ENCODE results near the gene CAPNS2.

The CAPNS2 gene

DNA sequence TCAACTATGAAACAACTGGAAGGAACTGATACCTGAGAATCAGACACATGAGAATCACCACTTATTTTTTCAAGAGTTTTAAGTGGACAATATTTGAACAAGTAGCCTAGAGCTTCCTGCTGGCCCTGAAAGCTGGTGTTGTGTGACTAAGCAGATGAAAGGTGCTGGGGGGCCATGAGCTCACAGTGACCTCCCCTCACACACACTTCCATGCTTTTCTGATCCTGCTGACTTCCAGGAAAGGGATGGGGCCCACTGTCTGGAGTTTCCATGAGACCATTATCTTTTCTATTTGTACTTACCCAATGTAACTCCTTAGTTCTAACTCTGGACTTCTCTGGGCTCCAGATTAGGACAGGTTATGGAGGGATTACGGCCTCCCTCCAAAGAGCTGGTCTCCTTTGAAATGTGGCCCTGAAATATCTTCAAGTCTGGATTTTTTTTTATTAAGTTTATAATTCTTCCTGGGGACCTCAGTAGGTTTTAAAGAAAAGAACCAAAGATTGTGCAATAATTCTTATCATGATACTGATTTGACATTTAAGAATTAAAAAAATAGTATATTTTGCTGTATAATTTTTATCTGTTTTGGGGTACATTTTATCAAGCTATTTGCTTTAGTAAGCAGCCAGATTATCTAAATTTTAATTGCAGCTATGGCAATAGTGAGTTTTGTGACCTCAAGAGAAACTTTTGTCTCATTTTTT, 4.9 kb downstream of the CAPNS2 start:
- ATAC-seq, result no peak
- TF ChIP-seq CSDC2 (CRISPR knock-in tag; IDR thresholded peaks at IDR 0.05) (no peak), SNAI2 (CRISPR knock-in tag; IDR thresholded peaks at IDR 0.05) (no peak), ARNTL (CRISPR knock-in tag; IDR thresholded peaks at IDR 0.05; ENCODE audit: borderline replicate concordance, low read depth) (no peak), ZNF565 (CRISPR knock-in tag; conservative IDR thresholded peaks at IDR 0.05; ENCODE audit: low read depth) (no peak), ZNF8 (CRISPR knock-in tag; IDR thresholded peaks at IDR 0.05) (no peak), GLIS3 (CRISPR knock-in tag; IDR thresholded peaks at IDR 0.05) (no peak), ZFP3 (CRISPR knock-in tag; IDR thresholded peaks at IDR 0.05) (no peak), OSR1 (CRISPR knock-in tag; IDR thresholded peaks at IDR 0.05) (no peak), BACH2 (CRISPR knock-in tag; IDR thresholded peaks at IDR 0.05; ENCODE audit: borderline replicate concordance) (no peak)
- TF ChIP-seq, protein P1, sequence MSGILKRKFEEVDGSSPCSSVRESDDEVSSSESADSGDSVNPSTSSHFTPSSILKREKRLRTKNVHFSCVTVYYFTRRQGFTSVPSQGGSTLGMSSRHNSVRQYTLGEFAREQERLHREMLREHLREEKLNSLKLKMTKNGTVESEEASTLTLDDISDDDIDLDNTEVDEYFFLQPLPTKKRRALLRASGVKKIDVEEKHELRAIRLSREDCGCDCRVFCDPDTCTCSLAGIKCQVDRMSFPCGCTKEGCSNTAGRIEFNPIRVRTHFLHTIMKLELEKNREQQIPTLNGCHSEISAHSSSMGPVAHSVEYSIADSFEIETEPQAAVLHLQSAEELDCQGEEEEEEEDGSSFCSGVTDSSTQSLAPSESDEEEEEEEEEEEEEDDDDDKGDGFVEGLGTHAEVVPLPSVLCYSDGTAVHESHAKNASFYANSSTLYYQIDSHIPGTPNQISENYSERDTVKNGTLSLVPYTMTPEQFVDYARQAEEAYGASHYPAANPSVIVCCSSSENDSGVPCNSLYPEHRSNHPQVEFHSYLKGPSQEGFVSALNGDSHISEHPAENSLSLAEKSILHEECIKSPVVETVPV (CRISPR knock-in tag; IDR thresholded peaks at IDR 0.05), result no peak
- TF ChIP-seq, protein P2, sequence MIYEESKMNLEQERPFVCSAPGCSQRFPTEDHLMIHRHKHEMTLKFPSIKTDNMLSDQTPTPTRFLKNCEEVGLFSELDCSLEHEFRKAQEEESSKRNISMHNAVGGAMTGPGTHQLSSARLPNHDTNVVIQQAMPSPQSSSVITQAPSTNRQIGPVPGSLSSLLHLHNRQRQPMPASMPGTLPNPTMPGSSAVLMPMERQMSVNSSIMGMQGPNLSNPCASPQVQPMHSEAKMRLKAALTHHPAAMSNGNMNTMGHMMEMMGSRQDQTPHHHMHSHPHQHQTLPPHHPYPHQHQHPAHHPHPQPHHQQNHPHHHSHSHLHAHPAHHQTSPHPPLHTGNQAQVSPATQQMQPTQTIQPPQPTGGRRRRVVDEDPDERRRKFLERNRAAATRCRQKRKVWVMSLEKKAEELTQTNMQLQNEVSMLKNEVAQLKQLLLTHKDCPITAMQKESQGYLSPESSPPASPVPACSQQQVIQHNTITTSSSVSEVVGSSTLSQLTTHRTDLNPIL (CRISPR knock-in tag; IDR thresholded peaks at IDR 0.05; ENCODE audit: low read depth), result no peak

DNA sequence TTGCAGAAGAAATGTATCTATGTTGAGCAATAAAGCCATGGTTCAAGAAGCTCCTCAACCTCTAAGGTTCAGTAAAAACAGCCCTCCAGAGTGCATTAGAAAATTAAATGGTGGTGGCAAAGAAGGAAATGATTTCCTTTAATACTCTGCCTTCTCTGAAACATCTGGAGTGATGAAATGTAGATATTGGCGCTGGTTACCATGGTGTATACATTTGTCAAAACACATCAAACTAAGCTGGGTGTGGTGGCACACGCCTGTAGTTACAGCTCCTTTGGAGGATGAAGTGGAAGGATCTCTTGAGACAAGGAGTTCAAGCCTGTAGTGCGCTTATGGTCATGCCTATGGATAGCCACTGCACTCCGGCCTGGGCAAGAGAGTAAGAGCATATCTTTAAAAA, 6.0 kb downstream of the CAPNS2 start:
- TF ChIP-seq RARB (CRISPR knock-in tag; IDR thresholded peaks at IDR 0.05), result no peak
- no peak for TF ChIP-seq ISL1 (CRISPR knock-in tag; IDR thresholded peaks at IDR 0.05)
- TF ChIP-seq TCF4 (CRISPR knock-in tag; IDR thresholded peaks at IDR 0.05; ENCODE audit: borderline replicate concordance), result no peak
- TF ChIP-seq PPARA (CRISPR knock-in tag; IDR thresholded peaks at IDR 0.05; ENCODE audit: borderline replicate concordance), result no peak
- TF ChIP-seq, protein P2 (CRISPR knock-in tag; IDR thresholded peaks at IDR 0.05; ENCODE audit: low read depth), result no peak
- no peak for ATAC-seq

DNA sequence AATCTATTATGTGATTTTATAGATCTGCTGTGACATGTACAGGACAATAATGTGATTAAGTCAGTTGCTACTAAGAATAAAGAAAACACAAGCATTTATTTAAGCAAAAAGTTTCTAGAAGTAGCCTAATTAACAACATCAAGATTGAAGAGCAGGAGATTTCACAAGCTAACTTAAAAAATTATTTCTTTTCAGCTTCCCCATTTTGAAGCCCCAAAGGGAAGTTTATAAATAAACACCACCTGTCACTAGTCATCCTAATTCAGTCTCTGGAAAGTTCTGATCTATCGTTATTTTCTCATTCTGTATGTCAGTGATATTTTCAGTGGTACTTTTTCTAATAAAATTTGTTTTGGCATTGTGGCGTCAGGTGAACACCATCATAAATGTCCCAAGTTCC, 8.3 kb downstream of the CAPNS2 start:
- ATAC-seq, result no peak
- TF ChIP-seq ZC3H10 (CRISPR knock-in tag; IDR thresholded peaks at IDR 0.05) (no peak), ZNF8 (CRISPR knock-in tag; IDR thresholded peaks at IDR 0.05) (no peak), RARB (CRISPR knock-in tag; IDR thresholded peaks at IDR 0.05) (no peak), ESRRG (CRISPR knock-in tag; IDR thresholded peaks at IDR 0.05) (no peak), ZNF70 (CRISPR knock-in tag; IDR thresholded peaks at IDR 0.05) (no peak), GLIS3 (CRISPR knock-in tag; IDR thresholded peaks at IDR 0.05) (no peak), BACH2 (CRISPR knock-in tag; IDR thresholded peaks at IDR 0.05; ENCODE audit: borderline replicate concordance) (no peak), ARNTL (CRISPR knock-in tag; IDR thresholded peaks at IDR 0.05; ENCODE audit: borderline replicate concordance, low read depth) (no peak), ISL1 (CRISPR knock-in tag; IDR thresholded peaks at IDR 0.05) (no peak), ZFP3 (CRISPR knock-in tag; IDR thresholded peaks at IDR 0.05) (no peak), OSR1 (CRISPR knock-in tag; IDR thresholded peaks at IDR 0.05) (no peak), SNAI2 (CRISPR knock-in tag; IDR thresholded peaks at IDR 0.05) (no peak)
- TF ChIP-seq, protein P2 (CRISPR knock-in tag; IDR thresholded peaks at IDR 0.05; ENCODE audit: low read depth), result no peak

DNA sequence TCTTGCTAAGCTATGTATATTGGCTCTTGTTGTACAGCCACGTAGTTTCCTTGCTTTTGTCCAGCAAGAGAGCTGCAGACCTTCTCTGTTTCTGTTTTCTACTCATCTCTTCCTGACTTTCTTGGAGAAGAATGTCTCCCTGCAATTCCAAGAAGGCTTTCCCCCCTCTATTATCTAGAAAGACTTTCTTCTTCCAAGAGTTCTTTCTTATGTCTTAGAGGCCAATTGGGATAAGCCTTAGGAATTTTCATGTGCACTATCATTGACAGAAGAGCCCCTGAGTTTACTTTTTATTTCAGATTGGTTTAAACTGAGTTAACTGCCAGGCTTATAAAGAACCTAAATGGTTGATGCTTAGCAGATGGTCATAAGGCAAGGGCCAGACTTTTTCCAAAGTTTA, 9.0 kb downstream of the CAPNS2 start:
- no peak for ATAC-seq
- TF ChIP-seq ZNF8 (CRISPR knock-in tag; IDR thresholded peaks at IDR 0.05) (no peak), RARB (CRISPR knock-in tag; IDR thresholded peaks at IDR 0.05) (no peak), PPARA (CRISPR knock-in tag; IDR thresholded peaks at IDR 0.05; ENCODE audit: borderline replicate concordance) (no peak), ZFP3 (CRISPR knock-in tag; IDR thresholded peaks at IDR 0.05) (no peak), CSDC2 (CRISPR knock-in tag; IDR thresholded peaks at IDR 0.05) (no peak), ESRRG (CRISPR knock-in tag; IDR thresholded peaks at IDR 0.05) (no peak), SNAI2 (CRISPR knock-in tag; IDR thresholded peaks at IDR 0.05) (no peak), ZNF565 (CRISPR knock-in tag; conservative IDR thresholded peaks at IDR 0.05; ENCODE audit: low read depth) (no peak)
- TF ChIP-seq, protein P1 (CRISPR knock-in tag; IDR thresholded peaks at IDR 0.05), result no peak
- TF ChIP-seq, protein P3, sequence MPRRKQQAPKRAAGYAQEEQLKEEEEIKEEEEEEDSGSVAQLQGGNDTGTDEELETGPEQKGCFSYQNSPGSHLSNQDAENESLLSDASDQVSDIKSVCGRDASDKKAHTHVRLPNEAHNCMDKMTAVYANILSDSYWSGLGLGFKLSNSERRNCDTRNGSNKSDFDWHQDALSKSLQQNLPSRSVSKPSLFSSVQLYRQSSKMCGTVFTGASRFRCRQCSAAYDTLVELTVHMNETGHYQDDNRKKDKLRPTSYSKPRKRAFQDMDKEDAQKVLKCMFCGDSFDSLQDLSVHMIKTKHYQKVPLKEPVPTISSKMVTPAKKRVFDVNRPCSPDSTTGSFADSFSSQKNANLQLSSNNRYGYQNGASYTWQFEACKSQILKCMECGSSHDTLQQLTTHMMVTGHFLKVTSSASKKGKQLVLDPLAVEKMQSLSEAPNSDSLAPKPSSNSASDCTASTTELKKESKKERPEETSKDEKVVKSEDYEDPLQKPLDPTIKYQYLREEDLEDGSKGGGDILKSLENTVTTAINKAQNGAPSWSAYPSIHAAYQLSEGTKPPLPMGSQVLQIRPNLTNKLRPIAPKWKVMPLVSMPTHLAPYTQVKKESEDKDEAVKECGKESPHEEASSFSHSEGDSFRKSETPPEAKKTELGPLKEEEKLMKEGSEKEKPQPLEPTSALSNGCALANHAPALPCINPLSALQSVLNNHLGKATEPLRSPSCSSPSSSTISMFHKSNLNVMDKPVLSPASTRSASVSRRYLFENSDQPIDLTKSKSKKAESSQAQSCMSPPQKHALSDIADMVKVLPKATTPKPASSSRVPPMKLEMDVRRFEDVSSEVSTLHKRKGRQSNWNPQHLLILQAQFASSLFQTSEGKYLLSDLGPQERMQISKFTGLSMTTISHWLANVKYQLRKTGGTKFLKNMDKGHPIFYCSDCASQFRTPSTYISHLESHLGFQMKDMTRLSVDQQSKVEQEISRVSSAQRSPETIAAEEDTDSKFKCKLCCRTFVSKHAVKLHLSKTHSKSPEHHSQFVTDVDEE (CRISPR knock-in tag; IDR thresholded peaks at IDR 0.05), result no peak
- TF ChIP-seq, protein P4, sequence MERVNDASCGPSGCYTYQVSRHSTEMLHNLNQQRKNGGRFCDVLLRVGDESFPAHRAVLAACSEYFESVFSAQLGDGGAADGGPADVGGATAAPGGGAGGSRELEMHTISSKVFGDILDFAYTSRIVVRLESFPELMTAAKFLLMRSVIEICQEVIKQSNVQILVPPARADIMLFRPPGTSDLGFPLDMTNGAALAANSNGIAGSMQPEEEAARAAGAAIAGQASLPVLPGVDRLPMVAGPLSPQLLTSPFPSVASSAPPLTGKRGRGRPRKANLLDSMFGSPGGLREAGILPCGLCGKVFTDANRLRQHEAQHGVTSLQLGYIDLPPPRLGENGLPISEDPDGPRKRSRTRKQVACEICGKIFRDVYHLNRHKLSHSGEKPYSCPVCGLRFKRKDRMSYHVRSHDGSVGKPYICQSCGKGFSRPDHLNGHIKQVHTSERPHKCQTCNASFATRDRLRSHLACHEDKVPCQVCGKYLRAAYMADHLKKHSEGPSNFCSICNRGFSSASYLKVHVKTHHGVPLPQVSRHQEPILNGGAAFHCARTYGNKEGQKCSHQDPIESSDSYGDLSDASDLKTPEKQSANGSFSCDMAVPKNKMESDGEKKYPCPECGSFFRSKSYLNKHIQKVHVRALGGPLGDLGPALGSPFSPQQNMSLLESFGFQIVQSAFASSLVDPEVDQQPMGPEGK (CRISPR knock-in tag; IDR thresholded peaks at IDR 0.05; ENCODE audit: borderline replicate concordance), result no peak

All from SK-N-SH treated with all-trans-retinoic acid at 6 μM for 48 hours (cell line).